GM12891 (cell line): ENCODE measurements around the gene PEF1.

Source experiments
- DNase-seq: peaks from one replicate; pipeline ENCODE4 v3.0.0; 2011; ENCODE audit warnings: low spot score; ENCODE audit not compliant: insufficient read length
- FAIRE-seq: peaks from 2 replicates; lab custom pipeline; 2011; peaks lifted over from hg19 to GRCh38; lab: Jason Lieb, UNC
- PAX5 ChIP-seq: IDR thresholded peaks from 2 replicates; pipeline ENCODE4 v1.6.1; 2011; ENCODE audit warnings: low read length, moderate library complexity, mild to moderate bottlenecking; ENCODE audit not compliant: insufficient read depth, severe bottlenecking
- POLR2A ChIP-seq: IDR thresholded peaks from 2 replicates; pipeline ENCODE4 v1.6.1; 2011; ENCODE audit warnings: low read depth, low read length, control low read depth
- POLR2AphosphoS5 ChIP-seq: IDR thresholded peaks from 2 replicates; pipeline ENCODE4 v1.6.1; 2011; ENCODE audit warnings: low read depth, low read length, control low read depth
- POU2F2 ChIP-seq: IDR thresholded peaks from 2 replicates; pipeline ENCODE4 v1.6.1; 2011; ENCODE audit warnings: low read depth, mild to moderate bottlenecking, control low read depth, low read length, moderate library complexity
- SPI1 ChIP-seq: IDR thresholded peaks from 2 replicates; pipeline ENCODE4 v1.6.1; 2011; ENCODE audit warnings: low read depth, low read length, control low read depth
- TAF1 ChIP-seq: IDR thresholded peaks from 2 replicates; pipeline ENCODE4 v1.6.1; 2011; ENCODE audit warnings: low read depth, low read length, control low read depth

Gene PEF1

GRCh38 chr1:31627930-31628559 lies 16.6 kb downstream of the PEF1 start:
- no peak for FAIRE-seq
- DNase-seq: no peak
- TF ChIP-seq POLR2AphosphoS5 (no peak), POU2F2 (no peak), POLR2A (no peak), TAF1 (no peak), PAX5 (no peak), SPI1 (no peak)

DNA sequence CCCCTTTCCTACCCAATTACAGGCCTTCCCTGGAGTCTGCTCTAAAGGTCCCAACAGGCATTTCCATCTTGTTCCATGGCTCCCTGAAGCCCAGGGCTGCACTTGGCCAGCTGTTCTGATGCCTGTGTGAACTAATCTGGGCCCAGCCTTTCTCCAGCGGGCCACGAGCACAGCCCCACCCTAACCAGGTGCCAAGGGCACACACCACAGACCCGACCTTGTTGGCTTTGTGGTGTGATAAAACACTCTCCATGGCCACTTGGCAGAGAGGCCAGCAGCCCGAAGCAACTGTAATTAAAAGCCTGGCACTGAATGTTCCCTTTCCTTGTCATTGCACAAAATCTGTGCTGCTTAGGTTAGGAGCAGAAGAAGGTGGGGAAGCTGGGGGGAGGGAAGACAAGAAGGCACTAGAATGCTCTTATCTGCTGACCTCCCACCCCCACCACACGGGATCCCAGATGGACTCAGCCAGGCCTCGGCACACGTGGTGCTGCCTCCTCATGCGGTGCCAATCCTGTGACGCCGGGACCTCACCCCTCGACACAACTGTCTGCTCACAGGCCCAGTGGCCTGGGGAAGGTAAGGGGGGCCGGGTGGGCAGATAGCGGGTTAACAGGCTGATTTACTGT lies 17.3 kb downstream of the PEF1 start:
- no peak for FAIRE-seq
- TF ChIP-seq POLR2A: no peak
- no peak for TF ChIP-seq TAF1
- DNase-seq: no peak

DNA sequence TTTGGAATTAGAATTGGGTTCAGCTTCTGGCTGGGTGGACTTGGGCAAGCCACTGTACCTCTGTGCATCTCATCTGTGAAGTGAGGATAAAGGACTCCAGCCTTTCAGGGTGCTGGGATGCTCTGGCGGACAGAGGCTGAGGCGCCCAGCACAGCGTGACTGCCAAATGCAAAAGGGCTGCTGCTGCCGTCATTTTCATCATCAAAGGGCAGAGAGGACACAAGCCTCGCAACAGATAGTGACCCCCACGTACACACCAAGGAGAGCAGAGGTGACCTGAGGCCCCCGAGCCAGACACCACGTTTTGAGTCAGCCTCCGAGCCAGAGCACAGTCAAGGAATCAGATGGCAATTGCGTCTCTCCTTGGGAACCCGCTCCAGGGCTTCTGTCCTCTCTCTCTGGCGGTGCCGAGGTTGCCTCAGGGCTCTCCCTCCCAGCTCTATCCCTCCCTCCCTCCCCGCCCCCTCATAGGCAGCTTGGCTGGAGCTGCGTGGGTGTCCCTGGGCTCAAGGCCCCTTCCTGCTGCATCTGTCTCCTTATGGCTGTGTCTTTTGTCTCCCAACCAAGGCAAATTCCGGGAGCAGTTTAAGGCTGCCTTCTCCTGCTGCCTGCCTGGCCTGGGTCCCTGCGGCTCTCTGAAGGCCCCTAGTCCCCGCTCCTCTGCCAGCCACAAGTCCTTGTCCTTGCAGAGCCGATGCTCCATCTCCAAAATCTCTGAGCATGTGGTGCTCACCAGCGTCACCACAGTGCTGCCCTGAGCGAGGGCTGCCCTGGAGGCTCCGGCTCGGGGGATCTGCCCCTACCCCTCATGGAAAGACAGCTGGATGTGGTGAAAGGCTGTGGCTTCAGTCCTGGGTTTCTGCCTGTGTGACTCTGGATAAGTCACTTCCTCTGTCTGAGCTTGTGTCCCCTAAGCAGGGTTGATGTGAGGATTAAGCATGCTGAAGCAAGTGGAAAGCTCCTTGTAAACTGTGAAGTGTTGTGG lies 18.2 kb downstream of the PEF1 start:
- TF ChIP-seq PAX5 (no peak), POLR2A (no peak), POU2F2 (no peak), POLR2AphosphoS5 (no peak), TAF1 (no peak)
- DNase-seq (no peak), FAIRE-seq (no peak)

DNA sequence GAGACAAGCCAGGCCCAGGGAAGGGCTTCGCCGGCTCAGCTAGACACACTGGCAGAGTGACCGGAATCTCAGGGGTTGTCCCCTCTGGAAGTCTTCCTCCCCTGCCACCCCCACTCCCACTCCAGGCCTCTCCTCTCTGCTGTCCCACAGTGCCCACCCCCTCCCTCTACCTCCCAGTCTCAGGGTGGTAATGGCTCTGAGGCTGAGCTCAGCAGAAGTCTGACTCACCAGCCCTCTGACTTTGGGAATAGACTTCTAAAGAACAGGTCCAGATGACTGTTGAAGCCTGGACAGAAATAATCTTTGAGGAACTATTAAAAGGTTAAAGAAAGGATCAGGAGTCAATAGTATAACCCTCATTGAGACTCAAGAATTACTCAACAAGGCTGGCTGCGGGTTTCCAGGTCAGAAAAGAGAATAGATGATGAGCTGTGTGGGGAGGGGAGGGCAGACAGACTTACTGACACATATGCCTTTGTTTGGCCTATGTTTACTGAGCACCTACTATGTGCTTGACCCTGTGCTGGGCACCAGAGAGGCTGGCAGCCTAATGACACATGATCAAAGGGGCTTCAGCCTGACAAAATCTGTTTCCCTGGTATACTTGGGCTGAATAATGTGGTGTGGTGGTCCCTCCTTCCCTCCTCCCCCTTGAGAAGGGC lies 19.0 kb downstream of the PEF1 start:
- no peak for FAIRE-seq
- no peak for DNase-seq
- no peak for TF ChIP-seq SPI1
- no peak for TF ChIP-seq POLR2AphosphoS5

- no peak for TF ChIP-seq POLR2A
- no peak for TF ChIP-seq POLR2AphosphoS5
- no peak for TF ChIP-seq POU2F2
- TF ChIP-seq SPI1: no peak
- no peak for TF ChIP-seq PAX5
- no peak for TF ChIP-seq TAF1
- no peak for DNase-seq
These were observed 19.8 kb downstream of the PEF1 start for GRCh38 chr1:31624731-31625514.

DNA sequence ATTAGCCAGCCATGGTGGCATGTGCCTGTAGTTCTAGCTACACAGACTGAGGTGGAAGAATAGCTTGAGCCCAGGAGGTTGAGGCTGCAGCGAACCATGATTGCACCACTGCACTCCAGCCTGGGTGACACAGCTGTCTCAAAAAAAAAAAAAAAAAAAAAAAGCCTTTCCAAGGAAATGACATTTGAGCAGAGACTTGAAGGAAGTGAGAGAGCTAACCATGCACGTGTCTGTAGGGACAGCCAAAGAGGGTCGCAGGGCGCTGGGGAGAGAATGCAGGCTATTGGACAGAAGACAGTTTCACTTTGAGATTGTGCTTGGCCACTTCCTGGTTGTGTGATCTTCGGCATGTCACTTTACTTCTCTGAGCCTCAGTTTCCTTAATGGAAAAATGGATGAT lies 20.4 kb downstream of the PEF1 start:
- FAIRE-seq (peak; percentile 50), DNase-seq (no peak)
- no peak for TF ChIP-seq POU2F2
- no peak for TF ChIP-seq POLR2A
- no peak for TF ChIP-seq TAF1
- TF ChIP-seq PAX5: no peak
- TF ChIP-seq POLR2AphosphoS5: no peak
- no peak; the same call in 1 of the 2 replicates for TF ChIP-seq SPI1

More at GRCh38 chr1:31624731-31625514, 19.8 kb downstream of the PEF1 start:
- no peak for FAIRE-seq

GRCh38 chr1:31623365-31623764 lies 21.3 kb downstream of the PEF1 start:
- no peak for FAIRE-seq
- no peak for TF ChIP-seq SPI1
- TF ChIP-seq POLR2AphosphoS5: no peak
- TF ChIP-seq PAX5: no peak
- TF ChIP-seq POLR2A: no peak
- TF ChIP-seq TAF1: no peak
- TF ChIP-seq POU2F2: no peak
- DNase-seq: no peak

DNA sequence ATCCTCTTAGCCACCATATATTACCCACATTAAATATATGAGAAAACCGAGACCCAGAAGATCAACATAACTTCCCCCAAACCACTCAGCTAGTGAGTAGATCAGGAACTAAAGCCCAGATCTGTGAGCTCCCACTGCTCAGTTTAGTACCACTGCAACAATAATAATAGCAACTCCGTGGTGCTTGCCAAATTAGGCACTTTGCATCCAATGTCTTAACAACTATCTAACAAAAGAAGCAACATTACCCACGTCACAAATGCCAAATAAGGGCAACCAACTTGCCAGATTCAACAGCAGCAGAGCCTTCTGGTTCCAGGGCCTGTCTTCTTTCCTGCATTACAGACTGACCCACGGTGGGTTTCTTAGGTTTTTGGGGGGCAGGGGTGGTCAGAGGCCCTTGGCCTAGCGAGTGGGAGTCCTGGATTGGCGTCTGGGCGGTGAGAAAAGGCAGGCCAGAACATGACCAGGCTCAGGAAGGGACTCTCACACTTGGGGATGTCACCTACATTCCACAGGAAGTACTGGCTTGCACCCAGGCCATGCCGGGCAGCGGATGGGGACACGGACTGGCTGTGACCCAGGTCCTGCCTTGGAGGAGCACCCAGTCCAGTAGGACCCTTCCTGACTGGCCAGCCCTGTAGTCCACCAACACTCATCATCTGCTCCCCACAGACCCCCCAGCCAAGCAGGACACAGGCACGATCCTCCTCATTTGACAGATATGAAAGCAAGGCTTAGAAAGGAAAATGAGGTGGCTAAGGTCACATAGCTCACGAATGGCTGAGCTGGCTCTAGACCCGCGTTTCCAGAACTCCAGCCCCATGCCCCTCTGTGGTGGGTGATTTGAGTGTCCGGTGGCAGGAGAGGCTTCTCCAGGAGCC lies 22.6 kb downstream of the PEF1 start:
- no peak for FAIRE-seq
- TF ChIP-seq SPI1 (no peak), POU2F2 (no peak), POLR2A (no peak), PAX5 (no peak), POLR2AphosphoS5 (no peak; the same call in 1 of the 2 replicates), TAF1 (no peak)
- DNase-seq: no peak

- TF ChIP-seq POLR2AphosphoS5 (no peak), POLR2A (no peak), SPI1 (no peak), TAF1 (no peak), PAX5 (no peak), POU2F2 (no peak)
- no peak for DNase-seq
- no peak for FAIRE-seq
These were observed 23.2 kb downstream of the PEF1 start for GRCh38 chr1:31621498-31621820.
